Esophagus muscularis mucosa (tissue), 4 donors: ENCODE results near the gene URM1. TPM values are rescaled to one million over a fixed set of nuclear protein-coding genes. Genes with fewer than 3 reads are reported as not detected.

Source experiments
- DNase-seq: peaks from one replicate; pipeline ENCODE4 v3.0.0-alpha.2; 2017; ENCODE audit errors: extremely low spot score
- H3K27ac ChIP-seq, 4 donors: fragments of 200-600 bp; sonication (generic); replicated peaks in 1 of 4; 1 replicate in 3 of 4; 2 replicates in 1 of 4; pipeline ENCODE4 v1.5.1; 2016 to 2019; ENCODE audit warnings: mild to moderate bottlenecking in 1 of 4
- H3K27me3 ChIP-seq, 4 donors: fragments of 200-600 bp; sonication (generic); one replicate each; pipeline versions ENCODE4 v1.5.1 to v1.6.0; 2016 to 2019
- H3K36me3 ChIP-seq, 4 donors: fragments of 200-600 bp; sonication (generic); one replicate each; pipeline ENCODE4 v1.5.1; 2016 to 2019
- H3K4me1 ChIP-seq, 4 donors: fragments of 200-600 bp; sonication (generic); one replicate each; pipeline ENCODE4 v1.5.1; 2016 to 2019
- H3K4me3 ChIP-seq, 4 donors: fragments of 200-600 bp; sonication (generic); 1 replicate in 2 of 4; 2 replicates in 2 of 4; pipeline ENCODE4 v1.5.1; 2016 to 2019; ENCODE audit warnings: mild to moderate bottlenecking in 4 of 4, moderate library complexity in 1 of 4
- H3K9me3 ChIP-seq, 4 donors: fragments of 200-600 bp; sonication (generic); 1 replicate in 3 of 4; 2 replicates in 1 of 4; pipeline ENCODE4 v1.5.1; 2016 to 2019
- EP300 ChIP-seq: sonication (generic); formaldehyde crosslinking; IDR thresholded peaks from one replicate; pipeline ENCODE4 v1.6.1; 2017; ENCODE audit warnings: antibody characterized with exemption
- POLR2A ChIP-seq: fragments of 450-650 bp; IDR thresholded peaks from one replicate; pipeline ENCODE4 v1.6.1; 2017; ENCODE audit warnings: antibody characterized with exemption, moderate library complexity, mild to moderate bottlenecking, low read depth
- POLR2AphosphoS5 ChIP-seq, 2 donors: sonication (generic); formaldehyde crosslinking; IDR thresholded peaks; one replicate each; pipeline ENCODE4 v1.6.1; 2017; ENCODE audit warnings: antibody characterized with exemption in 2 of 2
- WGBS: methylation state at CpG from one replicate; pipeline ENCODE4 v1.1.5; 2018; 5-methylcytosine and 5-hydroxymethylcytosine counted together
- intact Hi-C: fragments of 100-400 bp; cut with DNase I; formaldehyde crosslinking; loops from one replicate; pipeline ENCODE4 v1.15.1; 2023
- total RNA-seq, 4 donors: library from RNA; depleted of rRNA; stranded (reverse); fragments of >200 nt; gene quantifications; one replicate each; pipeline versions ENCODE4 v1.1.0 to v1.2.1, GENCODE V29; 2016
- TF ChIP-seq, protein P1 (sequence below), 3 experiments: fragments of 200-600 bp in 2 of 3; fragments of 450-650 bp in 1 of 3; sonication (generic) in 2 of 3; IDR thresholded peaks; one replicate each; pipeline ENCODE4 v1.5.1; 2017 to 2019; ENCODE audit warnings: antibody characterized with exemption in 3 of 3, mild to moderate bottlenecking in 2 of 3, moderate library complexity in 1 of 3

URM1 gene
- total RNA-seq, 4 donors from 2014 or later: 25.3 to 36.8 (median 28.3) TPM

DNA sequence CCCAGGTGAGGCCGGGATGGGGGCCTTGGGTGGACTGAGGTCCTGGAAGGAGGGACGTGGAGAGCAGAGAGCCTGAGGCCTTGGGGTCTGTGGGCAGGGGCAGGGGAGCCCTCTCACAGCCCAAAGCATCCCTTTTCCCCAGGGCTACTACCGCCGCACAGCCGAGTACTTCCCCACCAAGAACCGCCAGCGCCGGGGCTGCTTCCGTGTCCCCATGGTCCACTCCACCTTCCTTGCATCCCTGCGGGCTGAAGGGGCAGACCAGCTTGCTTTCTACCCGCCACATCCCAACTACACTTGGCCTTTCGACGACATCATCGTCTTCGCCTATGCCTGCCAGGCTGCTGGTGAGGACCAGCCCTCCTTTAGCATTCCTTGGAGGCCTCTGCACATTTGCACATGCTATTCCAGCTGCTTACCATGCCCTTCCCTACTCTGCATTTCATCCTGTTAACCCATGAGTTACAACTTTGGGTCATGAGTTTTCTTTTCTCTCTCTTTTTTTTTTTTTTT lies 53.1 kb downstream of the URM1 start:
- TF ChIP-seq POLR2A (no peak), POLR2AphosphoS5 (IDR thresholded peaks at IDR 0.05) (no peak), EP300 (no peak)
- TF ChIP-seq, protein P1, sequence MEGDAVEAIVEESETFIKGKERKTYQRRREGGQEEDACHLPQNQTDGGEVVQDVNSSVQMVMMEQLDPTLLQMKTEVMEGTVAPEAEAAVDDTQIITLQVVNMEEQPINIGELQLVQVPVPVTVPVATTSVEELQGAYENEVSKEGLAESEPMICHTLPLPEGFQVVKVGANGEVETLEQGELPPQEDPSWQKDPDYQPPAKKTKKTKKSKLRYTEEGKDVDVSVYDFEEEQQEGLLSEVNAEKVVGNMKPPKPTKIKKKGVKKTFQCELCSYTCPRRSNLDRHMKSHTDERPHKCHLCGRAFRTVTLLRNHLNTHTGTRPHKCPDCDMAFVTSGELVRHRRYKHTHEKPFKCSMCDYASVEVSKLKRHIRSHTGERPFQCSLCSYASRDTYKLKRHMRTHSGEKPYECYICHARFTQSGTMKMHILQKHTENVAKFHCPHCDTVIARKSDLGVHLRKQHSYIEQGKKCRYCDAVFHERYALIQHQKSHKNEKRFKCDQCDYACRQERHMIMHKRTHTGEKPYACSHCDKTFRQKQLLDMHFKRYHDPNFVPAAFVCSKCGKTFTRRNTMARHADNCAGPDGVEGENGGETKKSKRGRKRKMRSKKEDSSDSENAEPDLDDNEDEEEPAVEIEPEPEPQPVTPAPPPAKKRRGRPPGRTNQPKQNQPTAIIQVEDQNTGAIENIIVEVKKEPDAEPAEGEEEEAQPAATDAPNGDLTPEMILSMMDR (IDR thresholded peaks at IDR 0.05): no peak
- H3K27ac ChIP-seq: no peak overlapping the region
- no peak overlapping the region for H3K4me3 ChIP-seq
- intact Hi-C loops: no loop called here
- no peaks in the 10 kb centered on the region for H3K27me3 ChIP-seq
- no peaks in the 10 kb centered on the region for H3K9me3 ChIP-seq
- no peak for DNase-seq
- H3K4me1 ChIP-seq: peaks cover 9 to 23% (median 22%) of the 10 kb centered on the region in 4 donors
- 95% methylated on average over 15 of the region's 15 CpGs for WGBS
- H3K36me3 ChIP-seq: peaks cover 0 to 61% (median 17%) of the 10 kb centered on the region in 4 donors

DNA sequence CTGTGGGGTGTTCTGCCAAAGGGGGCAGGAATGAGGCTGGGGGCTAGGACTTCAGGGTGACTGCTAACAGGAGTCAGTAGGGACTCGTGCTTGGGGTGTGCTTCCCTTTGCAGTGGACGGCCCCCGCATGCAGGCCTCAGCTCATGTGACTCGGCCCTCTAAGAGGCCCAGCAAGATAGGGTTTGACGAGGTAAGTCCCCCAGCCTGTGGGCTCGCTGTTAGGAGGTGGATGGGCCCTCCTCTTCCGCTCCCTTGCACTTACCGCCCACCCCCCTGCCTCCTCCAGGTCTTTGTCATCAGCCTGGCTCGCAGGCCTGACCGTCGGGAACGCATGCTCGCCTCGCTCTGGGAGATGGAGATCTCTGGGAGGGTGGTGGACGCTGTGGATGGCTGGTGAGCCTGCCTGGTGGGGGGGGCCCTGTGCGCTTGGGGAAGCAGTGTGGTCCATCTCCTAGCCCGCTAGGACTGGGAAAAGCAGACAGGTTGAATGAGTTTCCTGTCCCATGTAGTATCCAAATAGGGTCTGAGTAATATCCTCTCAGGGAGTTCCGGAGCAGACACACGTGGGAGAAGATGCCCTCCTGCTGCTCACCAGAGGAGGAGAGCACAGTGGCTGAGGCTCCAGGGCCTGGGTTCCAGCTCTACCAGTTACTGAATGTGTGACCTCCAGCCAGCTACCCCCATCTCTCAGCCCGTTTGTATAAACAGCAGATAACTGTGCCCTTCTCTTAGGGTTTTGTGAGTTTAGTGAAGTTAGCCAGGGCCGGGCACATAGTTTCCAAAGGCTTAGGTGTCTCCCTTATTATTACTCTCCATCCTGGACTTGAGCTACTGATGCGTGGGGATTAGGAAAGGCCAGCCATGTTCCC lies 57.7 kb downstream of the URM1 start:
- intact Hi-C loops: no loop called here
- no peak overlapping the region for H3K27ac ChIP-seq
- H3K9me3 ChIP-seq: no peaks in the 10 kb centered on the region
- WGBS: 81% methylated on average over 11 of the region's 22 CpGs
- no peaks in the 10 kb centered on the region for H3K4me1 ChIP-seq
- no peak overlapping the region for H3K4me3 ChIP-seq
- peaks cover 0 to 83% (median 19%) of the 10 kb centered on the region in 4 donors for H3K36me3 ChIP-seq
- TF ChIP-seq EP300: no peak
- TF ChIP-seq POLR2AphosphoS5 (IDR thresholded peaks at IDR 0.05): no peak
- no peak for TF ChIP-seq POLR2A
- TF ChIP-seq, protein P1 (IDR thresholded peaks at IDR 0.05): no peak
- no peak for DNase-seq
- no peaks in the 10 kb centered on the region for H3K27me3 ChIP-seq

DNA sequence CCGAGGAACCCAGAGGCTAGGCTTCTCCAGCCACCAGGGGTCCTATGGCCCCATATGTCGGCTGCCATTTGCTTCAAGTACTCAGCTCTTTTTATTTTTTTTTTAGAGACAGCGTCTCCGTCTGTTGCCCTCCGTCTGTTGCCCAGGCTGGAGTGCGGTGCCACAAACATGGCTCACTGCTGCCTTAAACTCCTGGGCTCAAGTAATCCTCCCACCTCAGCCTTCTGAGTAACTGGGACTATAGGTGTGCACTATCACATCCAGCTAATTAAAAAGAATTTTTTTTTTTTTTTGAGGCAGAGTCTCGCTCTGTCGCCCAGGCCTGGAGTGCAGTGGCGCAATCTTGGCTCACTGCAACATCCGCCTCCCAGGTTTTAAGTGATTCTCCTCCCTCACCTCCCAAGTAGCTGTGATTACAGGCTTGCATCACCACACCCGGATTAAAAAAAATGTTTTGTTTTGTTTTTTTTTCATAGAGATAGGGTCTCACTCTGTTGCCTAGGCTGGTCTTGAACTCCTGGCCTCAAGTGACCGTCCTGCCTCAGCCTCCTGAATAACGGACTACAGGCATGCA lies 58.4 kb downstream of the URM1 start:
- Histone ChIP-seq H3K9me3 (no peaks in the 10 kb centered on the region), H3K27ac (no peak overlapping the region), H3K4me3 (no peak overlapping the region), H3K27me3 (no peaks in the 10 kb centered on the region), H3K36me3 (peaks cover 0 to 76% (median 19%) of the 10 kb centered on the region in 4 donors), H3K4me1 (no peaks in the 10 kb centered on the region)
- 86% methylated on average over 13 of the region's 13 CpGs for WGBS
- DNase-seq: no peak
- intact Hi-C loops: no loop called here
- TF ChIP-seq POLR2A: no peak
- TF ChIP-seq, protein P1 (IDR thresholded peaks at IDR 0.05): no peak
- TF ChIP-seq EP300: no peak

DNA sequence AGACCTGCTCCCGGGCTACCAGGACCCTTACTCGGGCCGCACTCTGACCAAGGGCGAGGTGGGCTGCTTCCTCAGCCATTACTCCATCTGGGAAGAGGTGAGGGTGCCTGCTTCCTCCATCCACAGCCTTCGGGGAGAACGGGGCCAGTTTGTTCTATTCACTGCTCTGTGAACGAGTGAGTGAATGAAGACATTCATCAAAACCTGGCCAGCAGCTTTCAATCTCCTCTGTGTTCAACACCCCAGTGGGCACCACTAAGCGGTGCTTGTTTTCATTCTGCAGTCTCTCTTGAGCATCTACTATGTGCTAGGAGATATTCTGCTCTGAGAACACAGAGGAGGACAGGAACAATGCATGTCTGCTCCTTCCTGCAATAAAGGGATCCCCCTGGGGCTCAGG lies 60.0 kb downstream of the URM1 start:
- H3K27me3 ChIP-seq: no peaks in the 10 kb centered on the region
- no peak for TF ChIP-seq POLR2AphosphoS5 (IDR thresholded peaks at IDR 0.05)
- no peak for TF ChIP-seq EP300
- H3K27ac ChIP-seq: no peak overlapping the region
- 96% methylated on average over 6 of the region's 8 CpGs for WGBS
- H3K9me3 ChIP-seq: no peaks in the 10 kb centered on the region
- DNase-seq: no peak
- no peaks in the 10 kb centered on the region for H3K4me1 ChIP-seq
- intact Hi-C loops: no loop called here
- H3K36me3 ChIP-seq: peaks cover 0 to 71% (median 20%) of the 10 kb centered on the region in 4 donors
- H3K4me3 ChIP-seq: no peak overlapping the region

DNA sequence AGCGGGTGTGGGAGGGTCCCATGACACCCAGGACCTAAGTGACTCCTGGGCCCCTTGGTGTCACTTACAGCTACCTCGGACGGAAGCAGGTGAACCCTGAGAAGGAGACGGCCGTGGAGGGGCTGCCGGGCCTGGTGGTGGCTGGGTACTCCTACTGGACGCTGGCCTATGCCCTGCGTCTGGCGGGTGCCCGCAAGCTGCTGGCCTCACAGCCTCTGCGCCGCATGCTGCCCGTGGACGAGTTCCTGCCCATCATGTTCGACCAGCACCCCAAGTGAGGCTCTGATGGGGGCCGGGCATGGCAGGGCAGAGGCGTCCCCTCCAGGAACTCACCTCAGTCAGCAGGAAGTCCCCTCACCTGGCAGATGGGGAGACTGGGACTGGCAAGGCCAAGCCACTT lies 63.2 kb downstream of the URM1 start:
- Histone ChIP-seq H3K27ac (no peak overlapping the region), H3K27me3 (no peaks in the 10 kb centered on the region), H3K9me3 (no peaks in the 10 kb centered on the region), H3K4me1 (peaks cover 6 to 10% (median 10%) of the 10 kb centered on the region in 4 donors), H3K36me3 (peaks cover 0 to 49% (median 16%) of the 10 kb centered on the region in 4 donors), H3K4me3 (no peak overlapping the region)
- no peak for TF ChIP-seq POLR2AphosphoS5 (IDR thresholded peaks at IDR 0.05)
- no peak for TF ChIP-seq POLR2A
- TF ChIP-seq, protein P1 (IDR thresholded peaks at IDR 0.05): no peak
- TF ChIP-seq EP300: no peak
- intact Hi-C loops: no loop called here
- no peak for DNase-seq
- no CpG with 5 or more reads among the region's 17 CpGs for WGBS
